ENCODE measurements around the gene PPP1R3G.

DNA sequence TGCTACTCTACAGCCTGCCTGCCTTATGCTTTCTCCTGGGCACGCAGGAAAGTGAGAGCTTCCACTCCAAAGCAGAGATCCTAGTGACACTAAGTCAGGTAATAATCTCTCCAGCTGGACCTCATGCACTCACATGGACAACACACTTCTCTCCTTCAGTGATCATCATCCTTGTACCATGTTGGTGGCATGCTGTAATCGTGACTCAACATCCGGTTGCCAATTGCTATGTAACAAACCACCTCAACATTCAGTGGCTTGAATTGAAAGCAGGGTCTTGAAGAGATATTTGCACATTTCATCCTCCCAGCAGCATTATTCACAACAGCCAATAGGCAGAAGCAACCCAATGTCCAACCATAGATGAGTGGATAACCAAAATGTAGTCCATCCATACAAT lies 40.3 kb upstream of the PPP1R3G start:
- no peak for TF ChIP-seq CTCF (conservative IDR thresholded peaks at IDR 0.05)
- no peak for TF ChIP-seq ZFX (IDR thresholded peaks at IDR 0.05)

All from C4-2B (cell line).